ENCODE data around the gene CACNA2D1.

DNA sequence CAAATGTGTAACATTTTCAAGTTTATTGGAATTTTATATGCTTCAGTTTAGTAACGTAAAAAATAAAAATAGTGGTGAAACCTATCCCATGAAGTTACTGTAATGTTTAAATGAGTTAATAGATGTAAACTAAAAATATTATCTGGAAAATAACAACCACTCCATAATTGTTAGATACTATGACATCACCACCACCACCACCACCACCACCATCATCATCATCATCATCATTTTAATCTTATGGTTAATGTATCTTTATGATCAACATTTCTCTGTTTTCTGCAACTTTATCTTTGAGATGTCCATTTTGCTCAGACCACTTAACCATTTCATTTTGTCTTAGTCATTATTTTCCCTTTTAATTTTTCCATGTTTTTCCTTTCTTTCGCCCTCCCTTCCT lies 23.4 kb upstream of the CACNA2D1 start:
- TF ChIP-seq, protein P1, sequence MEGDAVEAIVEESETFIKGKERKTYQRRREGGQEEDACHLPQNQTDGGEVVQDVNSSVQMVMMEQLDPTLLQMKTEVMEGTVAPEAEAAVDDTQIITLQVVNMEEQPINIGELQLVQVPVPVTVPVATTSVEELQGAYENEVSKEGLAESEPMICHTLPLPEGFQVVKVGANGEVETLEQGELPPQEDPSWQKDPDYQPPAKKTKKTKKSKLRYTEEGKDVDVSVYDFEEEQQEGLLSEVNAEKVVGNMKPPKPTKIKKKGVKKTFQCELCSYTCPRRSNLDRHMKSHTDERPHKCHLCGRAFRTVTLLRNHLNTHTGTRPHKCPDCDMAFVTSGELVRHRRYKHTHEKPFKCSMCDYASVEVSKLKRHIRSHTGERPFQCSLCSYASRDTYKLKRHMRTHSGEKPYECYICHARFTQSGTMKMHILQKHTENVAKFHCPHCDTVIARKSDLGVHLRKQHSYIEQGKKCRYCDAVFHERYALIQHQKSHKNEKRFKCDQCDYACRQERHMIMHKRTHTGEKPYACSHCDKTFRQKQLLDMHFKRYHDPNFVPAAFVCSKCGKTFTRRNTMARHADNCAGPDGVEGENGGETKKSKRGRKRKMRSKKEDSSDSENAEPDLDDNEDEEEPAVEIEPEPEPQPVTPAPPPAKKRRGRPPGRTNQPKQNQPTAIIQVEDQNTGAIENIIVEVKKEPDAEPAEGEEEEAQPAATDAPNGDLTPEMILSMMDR (IDR thresholded peaks at IDR 0.05): no peak
- no peak for TF ChIP-seq ZFX (IDR thresholded peaks at IDR 0.05; ENCODE audit: borderline replicate concordance)

Data from 22Rv1 (cell line).